Activated CD4-positive, alpha-beta memory T cell treated with anti-CD3 and anti-CD28 coated beads, Interleukin-2, amount 10 ng/mL, durations not matched to agents 7 days and 5 days (primary cell): ENCODE data around the gene ARF5. TPM values are rescaled to one million over a fixed set of nuclear protein-coding genes. Genes with fewer than 3 reads are reported as not detected.

ENCODE experiments used
- CTCF ChIA-PET: fragments of 350-600 bp; sonication (Branson Sonifier 250); formaldehyde crosslinking; loops from one replicate; lab custom pipeline; 2021; ENCODE audit warnings: antibody characterized with exemption, inconsistent platforms; lab: Charles Lee
- POLR2A ChIA-PET: fragments of 350-600 bp; sonication (Branson Sonifier 250); formaldehyde crosslinking; loops from one replicate; lab custom pipeline; 2021; ENCODE audit warnings: antibody characterized with exemption; lab: Charles Lee
- DNase-seq: peaks from one replicate; pipeline ENCODE4 v3.0.0-alpha.2; 2020
- H3K27ac Mint-ChIP-seq: one replicate; pipeline ENCODE4 v1.8.0; 2021; ENCODE audit warnings: mild to moderate bottlenecking, mixed read lengths
- H3K27me3 Mint-ChIP-seq: one replicate; pipeline ENCODE4 v1.8.0; 2021; ENCODE audit warnings: mixed read lengths
- H3K36me3 Mint-ChIP-seq: one replicate; pipeline ENCODE4 v1.8.0; 2021; ENCODE audit warnings: low read depth, mixed read lengths
- H3K4me1 Mint-ChIP-seq: one replicate; pipeline ENCODE4 v1.8.0; 2021; ENCODE audit warnings: mixed read lengths
- H3K4me3 Mint-ChIP-seq: one replicate; pipeline ENCODE4 v1.8.0; 2021; ENCODE audit warnings: mild to moderate bottlenecking, mixed read lengths
- H3K9me3 Mint-ChIP-seq: one replicate; pipeline ENCODE4 v1.8.0; 2021; ENCODE audit warnings: mixed read lengths
- total RNA-seq, 2 experiments: library from RNA; stranded (reverse); gene quantifications; one replicate each; pipeline ENCODE4 v1.2.3, GENCODE V29; 2021

Gene ARF5
- total RNA-seq, 2 experiments from 2014 or later = 133 to 142 TPM

GRCh38 chr7:127592550-127592949, 4.3 kb downstream of the ARF5 start:
- Mint-ChIP-seq H3K4me3 (no peak overlapping the region), H3K9me3 (no peaks in the 10 kb centered on the region), H3K27ac (no peak overlapping the region), H3K4me1 (peaks cover 15% of the 10 kb centered on the region), H3K27me3 (no peaks in the 10 kb centered on the region), H3K36me3 (peaks cover 27% of the 10 kb centered on the region)
- DNase-seq = no peak
- CTCF ChIA-PET = no interaction called here
- POLR2A ChIA-PET = interaction anchor here (1.0 to 1.3 kb wide), 2 partner anchors 7 to 201 kb away, joined by 3 to 4 read pairs; partner anchors contain the start of gene GCC1

GRCh38 chr7:127594490-127594889, 6.3 kb downstream of the ARF5 start:
- Mint-ChIP-seq H3K4me3 (no peak overlapping the region), H3K9me3 (no peaks in the 10 kb centered on the region), H3K27me3 (no peaks in the 10 kb centered on the region), H3K4me1 (peaks cover 9% of the 10 kb centered on the region), H3K36me3 (peaks cover 23% of the 10 kb centered on the region), H3K27ac (no peak overlapping the region)
- ChIA-PET CTCF (no interaction called here), POLR2A (no interaction called here)
- no peak for DNase-seq

GRCh38 chr7:127595737-127596136, 7.5 kb downstream of the ARF5 start:
- Mint-ChIP-seq H3K4me1 (peaks cover 2% of the 10 kb centered on the region), H3K9me3 (no peaks in the 10 kb centered on the region), H3K27ac (no peak overlapping the region), H3K4me3 (no peak overlapping the region), H3K36me3 (peaks cover 12% of the 10 kb centered on the region), H3K27me3 (no peaks in the 10 kb centered on the region)
- ChIA-PET CTCF (no interaction called here), POLR2A (no interaction called here)
- no peak for DNase-seq

GRCh38 chr7:127598318-127598717, 10.1 kb downstream of the ARF5 start:
- Mint-ChIP-seq H3K4me1 (no peaks in the 10 kb centered on the region), H3K9me3 (no peaks in the 10 kb centered on the region), H3K27ac (no peak overlapping the region), H3K27me3 (no peaks in the 10 kb centered on the region), H3K4me3 (no peak overlapping the region), H3K36me3 (no peaks in the 10 kb centered on the region)
- ChIA-PET POLR2A (no interaction called here), CTCF (no interaction called here)
- DNase-seq = no peak

- POLR2A ChIA-PET = no interaction called here
- Mint-ChIP-seq H3K36me3 (no peaks in the 10 kb centered on the region), H3K27me3 (no peaks in the 10 kb centered on the region), H3K27ac (no peak overlapping the region), H3K4me1 (no peaks in the 10 kb centered on the region), H3K4me3 (no peak overlapping the region), H3K9me3 (no peaks in the 10 kb centered on the region)
- CTCF ChIA-PET = interaction anchor here (1.8 kb wide), 1 partner anchor 609 kb away, joined by 4 read pairs; no protein-coding TSS in a partner anchor
- no peak for DNase-seq
Observed at GRCh38 chr7:127600885-127601284, 12.7 kb downstream of the ARF5 start.

- no peak for DNase-seq
- H3K27ac Mint-ChIP-seq = no peak overlapping the region
- H3K4me3 Mint-ChIP-seq = no peak overlapping the region
- H3K36me3 Mint-ChIP-seq = no peaks in the 10 kb centered on the region
- POLR2A ChIA-PET = no interaction called here
- H3K9me3 Mint-ChIP-seq = no peaks in the 10 kb centered on the region
- CTCF ChIA-PET = no interaction called here
- H3K4me1 Mint-ChIP-seq = no peaks in the 10 kb centered on the region
- no peaks in the 10 kb centered on the region for H3K27me3 Mint-ChIP-seq
Observed at GRCh38 chr7:127608446-127608845, 20.2 kb downstream of the ARF5 start.

GRCh38 chr7:127609297-127609696, 21.1 kb downstream of the ARF5 start:
- H3K4me1 Mint-ChIP-seq = no peaks in the 10 kb centered on the region
- no peaks in the 10 kb centered on the region for H3K9me3 Mint-ChIP-seq
- ChIA-PET CTCF (no interaction called here), POLR2A (no interaction called here)
- no peaks in the 10 kb centered on the region for H3K36me3 Mint-ChIP-seq
- no peak overlapping the region for H3K4me3 Mint-ChIP-seq
- no peak overlapping the region for H3K27ac Mint-ChIP-seq
- peaks cover 5% of the 10 kb centered on the region for H3K27me3 Mint-ChIP-seq
- DNase-seq = no peak

- ChIA-PET CTCF (no interaction called here), POLR2A (no interaction called here)
- no peaks in the 10 kb centered on the region for H3K36me3 Mint-ChIP-seq
- H3K4me1 Mint-ChIP-seq = no peaks in the 10 kb centered on the region
- H3K9me3 Mint-ChIP-seq = no peaks in the 10 kb centered on the region
- no peak for DNase-seq
- H3K27ac Mint-ChIP-seq = no peak overlapping the region
- no peak overlapping the region for H3K4me3 Mint-ChIP-seq
- H3K27me3 Mint-ChIP-seq = peaks cover 11% of the 10 kb centered on the region
Observed at GRCh38 chr7:127612263-127612662, 24.1 kb downstream of the ARF5 start.

GRCh38 chr7:127616724-127617123, 28.5 kb downstream of the ARF5 start:
- POLR2A ChIA-PET = no interaction called here
- CTCF ChIA-PET = no interaction called here

GRCh38 chr7:127618042-127618441, 29.8 kb downstream of the ARF5 start, which contains the start of gene PAX4:
Gene PAX4 (minus strand): TSS chr7:127618142. CDS start chr7:127615928, 2,214 bp downstream.
- Mint-ChIP-seq H3K27ac (no peak within 1 kb of the TSS), H3K4me3 (no peak within 1 kb of the TSS), H3K4me1 (no peaks in the 10 kb centered on the region), H3K27me3 (peaks cover 55% of the 10 kb centered on the region), H3K9me3 (no peaks in the 10 kb centered on the region), H3K36me3 (no peaks in the 10 kb centered on the region)
- DNase-seq = no peak
- ChIA-PET CTCF (no interaction called here), POLR2A (no interaction called here)

More at GRCh38 chr7:127616724-127617123, 28.5 kb downstream of the ARF5 start:
- Mint-ChIP-seq H3K4me1 (no peaks in the 10 kb centered on the region), H3K36me3 (no peaks in the 10 kb centered on the region), H3K27me3 (peaks cover 47% of the 10 kb centered on the region), H3K4me3 (no peak overlapping the region), H3K27ac (no peak overlapping the region), H3K9me3 (no peaks in the 10 kb centered on the region)
- no peak for DNase-seq

- Mint-ChIP-seq H3K27me3 (peaks cover 54% of the 10 kb centered on the region), H3K9me3 (no peaks in the 10 kb centered on the region), H3K4me3 (no peak overlapping the region), H3K36me3 (no peaks in the 10 kb centered on the region), H3K4me1 (no peaks in the 10 kb centered on the region), H3K27ac (no peak overlapping the region)
- CTCF ChIA-PET = no interaction called here
- POLR2A ChIA-PET = no interaction called here
- DNase-seq = no peak
Observed at GRCh38 chr7:127618775-127619174, 30.6 kb downstream of the ARF5 start.

GRCh38 chr7:127619681-127620405, 31.6 kb downstream of the ARF5 start:
- CTCF ChIA-PET = no interaction called here
- Mint-ChIP-seq H3K36me3 (no peaks in the 10 kb centered on the region), H3K27me3 (peaks cover 59% of the 10 kb centered on the region), H3K4me1 (no peaks in the 10 kb centered on the region), H3K4me3 (no peak overlapping the region), H3K9me3 (no peaks in the 10 kb centered on the region), H3K27ac (no peak overlapping the region)
- POLR2A ChIA-PET = interaction anchor here (1.6 kb wide), 1 partner anchor 20 kb away, joined by 4 read pairs; no protein-coding TSS in a partner anchor
- DNase-seq = no peak

GRCh38 chr7:127620406-127621233, 32.4 kb downstream of the ARF5 start:
- Mint-ChIP-seq H3K27ac (no peak overlapping the region), H3K4me3 (no peak overlapping the region), H3K9me3 (no peaks in the 10 kb centered on the region), H3K36me3 (no peaks in the 10 kb centered on the region), H3K4me1 (no peaks in the 10 kb centered on the region), H3K27me3 (peaks cover 64% of the 10 kb centered on the region)
- CTCF ChIA-PET = no interaction called here
- POLR2A ChIA-PET = interaction anchor here (1.6 kb wide), 1 partner anchor 19 kb away, joined by 4 read pairs; no protein-coding TSS in a partner anchor
- no peak for DNase-seq
